IPS-11a (cell line): ENCODE data around the gene EIPR1.
"Not testable (repeated sequence)": the region's sequence is repeated elsewhere in the genome, so short reads cannot be mapped to it uniquely, and the experiment has no call there.

Experiments used
- H3K4me3 ChIP-seq: one replicate; pipeline ENCODE4 v1.5.1; 2013; ENCODE audit warnings: low read depth, low read length, control low read depth

The EIPR1 gene

DNA sequence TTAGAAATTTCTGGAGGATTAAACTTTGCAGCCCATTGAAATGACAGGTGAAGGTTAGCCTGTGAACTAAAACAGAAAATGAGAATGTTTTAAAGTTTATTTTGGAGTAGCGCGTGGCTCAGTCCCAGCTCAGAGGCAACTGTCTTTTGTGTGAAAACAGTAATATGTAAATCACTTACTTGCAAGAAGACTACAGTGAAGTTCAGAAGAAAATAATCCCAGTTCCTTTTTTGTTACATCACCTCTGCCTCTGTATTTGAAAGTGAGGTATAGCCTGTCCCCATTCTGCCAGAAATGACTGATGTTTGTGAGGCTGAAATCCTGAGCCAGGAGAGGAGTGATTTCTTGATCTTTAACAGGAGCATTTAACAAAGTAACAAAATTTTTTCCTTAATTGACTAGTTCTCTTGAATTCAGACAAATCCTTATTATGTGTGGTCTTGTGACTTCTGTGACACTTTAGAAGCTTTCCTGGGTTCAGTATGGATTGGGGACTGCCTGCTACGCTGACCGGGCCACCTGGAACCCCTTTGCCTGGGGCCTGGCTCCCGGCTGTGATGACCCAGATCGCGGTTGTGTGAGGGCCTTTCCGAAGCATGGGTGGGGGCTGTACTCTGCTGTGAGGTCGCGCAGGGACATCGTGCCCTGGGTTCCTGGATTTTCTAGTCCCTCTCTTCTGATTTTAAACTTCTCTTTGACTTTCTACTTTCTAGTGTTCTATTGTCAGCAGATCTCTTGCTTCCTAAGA is 26.1 kb upstream of the EIPR1 start:
- no peak overlapping the region for H3K4me3 ChIP-seq

DNA sequence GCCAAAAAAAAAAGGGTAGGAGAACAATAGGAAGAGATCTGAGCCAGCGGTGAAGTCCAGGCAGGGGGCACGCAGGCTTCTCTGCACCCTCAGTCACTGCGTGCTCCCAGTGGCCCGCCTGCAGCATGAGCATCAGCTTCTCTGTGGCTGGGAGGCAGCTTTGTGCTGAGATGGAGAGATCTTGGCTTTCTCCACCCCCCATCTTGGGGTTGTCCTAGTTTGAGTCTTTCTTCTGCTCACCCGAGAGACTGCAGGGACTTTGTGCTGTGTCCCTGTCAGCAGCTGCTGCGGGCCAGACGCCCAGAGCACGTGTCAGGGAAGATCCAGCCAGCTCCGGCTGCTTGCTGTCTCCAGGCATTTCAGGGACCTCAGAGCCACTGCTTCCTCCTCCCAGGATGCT is 22.2 kb upstream of the EIPR1 start:
- no peak overlapping the region for H3K4me3 ChIP-seq

DNA sequence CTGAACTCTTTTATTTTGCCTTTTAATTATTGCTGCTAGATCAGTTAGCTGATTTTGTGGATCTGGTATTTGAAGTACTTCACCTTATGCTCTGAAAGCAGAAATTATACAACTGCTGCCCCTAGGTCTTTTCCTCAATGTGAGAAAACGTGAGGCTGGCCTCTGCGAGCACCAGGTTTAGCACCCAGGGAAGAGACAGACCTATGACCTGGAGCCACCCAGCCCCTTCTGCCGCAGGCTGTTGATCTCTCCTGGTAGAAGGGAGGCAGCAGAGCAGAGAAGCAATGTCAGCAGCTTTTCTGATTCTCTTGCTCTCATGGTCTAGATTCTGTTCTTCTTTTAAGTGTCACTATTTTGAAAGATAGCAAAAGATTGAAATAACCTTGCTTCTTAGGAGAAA is 21.8 kb upstream of the EIPR1 start:
- H3K4me3 ChIP-seq = no peak overlapping the region

DNA sequence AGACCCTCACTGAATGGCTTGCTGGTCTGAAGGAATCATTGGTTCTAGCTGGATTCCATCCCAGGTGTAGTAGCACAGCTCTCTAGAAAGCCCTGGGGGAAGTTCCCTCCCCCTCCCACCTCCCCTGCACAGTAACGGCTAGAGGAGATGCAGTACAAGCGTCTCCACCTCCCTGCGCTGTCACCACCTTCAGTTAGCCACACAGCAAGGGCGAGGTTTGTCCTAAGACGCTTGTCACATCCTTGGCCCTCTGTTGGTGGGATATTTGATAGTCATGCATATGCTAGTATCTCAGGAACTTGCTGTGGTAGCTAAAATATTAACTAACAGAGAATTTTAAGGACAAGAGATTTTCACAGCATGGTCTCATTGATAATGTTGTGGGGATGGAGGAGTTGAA is 21.2 kb upstream of the EIPR1 start:
- no peak overlapping the region for H3K4me3 ChIP-seq

DNA sequence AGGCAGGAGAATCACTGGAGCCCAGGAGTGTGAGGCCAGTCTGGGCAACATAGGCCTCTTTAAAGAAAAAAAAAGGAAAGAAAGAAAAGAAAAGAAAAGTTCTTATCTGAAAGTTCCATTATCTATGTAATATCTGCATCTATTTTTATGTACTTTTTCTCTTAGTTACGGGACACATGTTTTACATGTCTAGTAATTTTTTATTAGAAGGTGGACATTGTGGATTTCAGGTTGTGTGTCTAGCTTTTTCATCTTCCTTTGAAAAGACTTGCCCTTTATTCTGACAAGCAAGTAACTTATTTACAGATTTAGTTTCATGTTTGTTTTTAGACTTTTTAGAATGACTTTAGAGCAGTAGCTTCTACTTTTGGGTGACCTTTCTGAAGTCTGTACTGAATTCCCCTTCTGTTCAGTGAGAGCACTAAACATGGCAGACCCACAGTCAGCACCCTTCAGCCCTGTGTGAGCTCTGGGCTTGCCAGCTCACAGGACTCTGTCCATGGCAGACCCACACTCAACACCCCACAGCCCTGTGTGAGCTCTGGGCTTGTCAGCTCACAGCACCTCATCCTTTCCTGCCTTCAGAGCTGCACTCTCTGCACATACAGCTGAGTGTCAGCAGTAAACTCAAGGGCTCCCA is 19.4 kb upstream of the EIPR1 start:
- no peak overlapping the region for H3K4me3 ChIP-seq

DNA sequence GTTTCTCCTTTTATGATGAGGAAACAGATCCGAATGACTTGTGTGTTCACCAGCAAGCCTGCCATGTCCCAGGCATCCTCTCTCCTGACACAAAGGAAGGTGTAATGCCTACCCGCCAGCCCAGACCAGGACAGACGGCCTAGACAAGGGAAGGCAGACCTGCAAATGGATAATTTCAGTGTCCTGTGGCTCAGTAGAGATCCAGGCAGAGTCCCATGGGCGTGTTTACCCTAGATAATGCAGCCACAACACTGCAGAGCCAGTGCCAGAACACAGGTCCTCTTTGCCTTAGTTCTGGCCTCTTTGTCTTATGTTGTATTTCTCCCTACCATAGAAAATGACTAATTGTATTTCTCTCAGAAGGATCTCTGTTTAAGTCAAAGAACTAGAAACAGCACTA is 14.6 kb upstream of the EIPR1 start:
- H3K4me3 ChIP-seq = no peak overlapping the region

DNA sequence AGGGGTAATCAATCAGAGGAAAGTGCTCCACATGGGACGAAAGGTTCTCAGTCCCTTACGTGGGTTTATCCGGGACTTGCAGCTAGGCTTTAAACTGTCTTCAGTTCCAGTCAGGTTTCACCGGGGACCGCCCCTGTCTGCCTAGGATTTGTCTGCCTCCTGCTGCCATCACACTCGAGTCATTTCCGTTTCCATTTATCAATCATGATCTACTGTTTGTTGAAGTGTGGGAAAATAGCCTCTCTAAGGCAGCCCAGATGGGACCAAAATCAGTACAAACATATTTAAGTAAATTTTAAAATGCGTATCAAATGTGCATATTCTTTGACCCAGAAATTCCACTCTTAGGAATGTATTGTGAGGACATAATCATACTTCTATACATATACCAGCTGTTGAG is 12.4 kb upstream of the EIPR1 start:
- no peak overlapping the region for H3K4me3 ChIP-seq

DNA sequence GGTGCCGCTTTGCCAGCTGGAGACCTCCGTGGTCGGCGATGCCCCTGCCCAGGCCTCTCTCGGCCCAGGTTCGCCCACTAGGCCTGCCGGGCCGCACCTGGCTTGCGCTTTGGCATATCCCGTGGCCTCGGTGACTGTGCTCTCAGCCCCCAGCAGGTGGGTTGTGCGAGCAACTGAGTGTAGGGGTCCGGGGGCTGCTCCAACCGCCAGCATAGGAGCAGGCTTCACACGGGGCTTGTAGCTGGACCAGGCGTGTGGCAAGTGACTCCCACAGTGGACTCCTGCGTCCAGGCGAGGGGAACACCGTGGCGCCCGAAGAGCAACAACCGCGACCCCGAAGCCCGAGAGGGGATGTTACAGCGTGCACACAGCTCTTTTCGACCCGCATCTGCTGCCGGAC is 11.6 kb upstream of the EIPR1 start:
- H3K4me3 ChIP-seq = no peak overlapping the region

DNA sequence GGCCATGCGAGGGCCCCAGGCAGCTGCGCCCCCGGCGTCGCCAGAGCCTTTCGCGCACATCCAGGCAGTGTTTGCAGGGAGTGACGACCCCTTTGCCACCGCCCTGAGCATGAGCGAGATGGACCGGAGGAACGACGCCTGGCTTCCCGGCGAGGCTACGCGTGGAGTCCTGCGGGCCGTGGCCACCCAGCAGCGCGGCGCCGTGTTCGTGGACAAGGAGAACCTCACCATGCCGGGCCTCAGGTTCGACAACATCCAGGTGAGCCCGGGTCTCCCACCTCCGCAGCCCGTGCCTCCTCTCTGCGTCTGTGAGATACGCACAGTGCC is 10.8 kb upstream of the EIPR1 start:
- no peak overlapping the region for H3K4me3 ChIP-seq

DNA sequence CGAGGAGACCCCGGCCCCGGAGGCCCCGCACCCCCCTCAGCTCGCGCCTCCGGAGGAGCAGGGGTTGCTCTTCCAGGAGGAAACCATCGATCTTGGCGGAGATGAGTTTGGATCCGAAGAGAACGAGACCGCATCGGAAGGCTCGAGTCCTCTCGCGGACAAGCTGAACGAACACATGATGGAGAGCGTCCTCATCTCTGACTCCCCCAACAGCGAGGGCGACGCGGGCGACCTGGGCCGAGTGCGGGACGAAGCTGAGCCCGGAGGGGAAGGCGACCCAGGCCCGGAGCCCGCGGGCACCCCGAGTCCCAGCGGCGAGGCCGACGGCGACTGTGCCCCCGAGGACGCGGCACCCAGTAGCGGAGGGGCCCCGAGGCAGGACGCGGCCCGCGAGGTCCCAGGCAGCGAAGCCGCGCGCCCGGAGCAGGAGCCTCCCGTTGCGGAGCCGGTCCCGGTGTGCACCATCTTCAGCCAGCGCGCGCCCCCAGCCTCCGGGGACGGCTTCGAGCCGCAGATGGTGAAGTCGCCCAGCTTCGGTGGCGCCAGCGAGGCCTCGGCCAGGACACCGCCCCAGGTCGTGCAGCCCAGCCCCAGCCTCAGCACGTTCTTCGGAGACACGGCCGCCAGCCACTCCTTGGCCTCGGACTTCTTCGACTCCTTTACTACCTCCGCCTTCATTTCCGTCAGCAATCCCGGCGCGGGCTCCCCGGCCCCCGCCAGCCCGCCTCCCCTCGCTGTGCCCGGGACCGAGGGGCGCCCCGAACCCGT is 10.2 kb upstream of the EIPR1 start:
- H3K4me3 ChIP-seq = no peak overlapping the region

DNA sequence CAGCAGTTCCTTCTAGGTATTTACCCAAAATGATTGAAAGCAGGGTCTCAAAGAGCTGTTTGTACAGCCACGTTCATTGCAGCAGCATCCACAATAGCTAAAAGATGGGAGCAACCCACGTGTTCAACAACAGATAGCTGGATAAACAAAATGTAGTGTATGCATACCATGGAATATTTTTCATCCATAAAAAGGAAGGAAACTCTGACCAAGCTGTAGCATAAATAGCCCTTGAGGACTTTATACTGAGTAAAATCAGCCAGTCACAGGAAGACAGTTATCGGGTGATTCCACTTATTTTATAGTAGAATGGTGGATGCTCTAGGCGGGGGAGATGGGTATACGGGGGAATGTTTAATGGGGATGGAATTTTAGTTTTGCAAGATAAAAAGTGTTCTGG is 9.4 kb upstream of the EIPR1 start:
- H3K4me3 ChIP-seq = no peak overlapping the region

DNA sequence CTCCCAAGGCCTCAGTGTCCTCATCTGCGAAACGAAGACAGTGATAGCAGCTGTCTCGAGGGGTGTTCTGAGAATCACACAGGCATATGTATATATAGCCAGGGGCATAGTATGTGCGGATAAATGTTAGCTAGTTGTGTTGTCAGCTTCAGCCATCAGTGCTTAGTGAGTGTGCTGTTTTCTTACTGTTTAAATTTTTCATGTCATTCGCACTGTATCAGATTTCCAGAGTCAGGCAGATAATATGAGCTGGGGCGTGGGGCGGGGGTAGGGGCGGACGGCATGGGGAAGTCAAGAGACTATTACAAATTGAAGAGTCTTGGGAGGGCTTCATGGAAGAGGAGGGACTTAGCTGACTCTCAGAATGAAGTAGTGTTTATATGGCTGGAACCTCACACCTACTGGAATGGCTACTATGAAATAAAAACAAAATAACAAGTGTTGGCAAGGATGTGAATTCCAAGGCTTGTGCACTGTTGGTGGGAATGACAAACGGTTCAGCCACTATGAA is 8.9 kb upstream of the EIPR1 start:
- H3K4me3 ChIP-seq = no peak overlapping the region

DNA sequence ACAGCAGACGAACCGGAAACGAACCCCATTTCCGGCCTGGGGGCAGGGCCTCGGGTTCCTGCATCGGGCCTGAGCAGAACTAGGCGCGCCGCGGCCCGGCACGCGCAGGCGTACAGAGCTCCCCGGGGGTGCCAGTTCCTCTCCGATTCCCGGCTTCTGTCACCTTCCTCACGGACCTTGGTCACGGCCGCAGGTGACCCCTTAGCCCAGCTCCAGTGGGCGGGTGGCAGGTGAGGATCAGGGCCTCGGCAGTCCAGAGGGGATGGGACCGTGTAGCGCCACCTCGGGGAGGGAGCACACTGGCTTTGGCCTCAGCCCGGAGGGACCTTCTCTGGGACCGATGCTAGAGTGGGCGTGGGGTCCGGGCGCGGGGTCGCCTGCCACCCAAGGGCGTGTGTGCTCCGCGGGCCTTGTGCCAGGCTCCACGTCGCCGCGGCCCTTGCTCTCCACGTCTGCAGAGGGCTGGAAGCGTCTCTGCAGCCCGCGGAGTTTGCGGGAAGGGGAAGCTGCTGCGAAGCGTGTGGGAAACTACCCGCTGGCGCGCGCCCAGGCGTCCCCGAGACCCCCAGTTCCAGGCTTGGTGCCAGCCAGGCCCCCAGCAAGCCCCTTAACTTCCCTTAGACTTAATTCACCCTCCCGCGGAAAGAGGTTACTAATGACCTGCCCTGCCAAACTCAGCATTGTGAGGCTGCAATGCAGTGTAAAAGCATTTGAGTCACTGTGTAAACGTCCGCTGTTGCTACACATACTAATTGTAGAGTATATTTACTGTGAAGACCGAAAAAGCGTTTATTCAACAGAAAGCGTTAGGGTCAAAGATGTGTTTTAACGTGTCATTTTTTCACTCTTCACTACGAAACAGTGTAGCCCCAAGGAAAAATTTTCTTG is 2.3 kb upstream of the EIPR1 start, which contains the start of gene TRAPPC12:
Gene TRAPPC12 (plus strand): TSS at position 48 of the 888 bp plus-strand sequence. CDS start 7,930 bp downstream, outside the sequence.
- H3K4me3 ChIP-seq = peak within 1 kb of the TSS; percentile 69

DNA sequence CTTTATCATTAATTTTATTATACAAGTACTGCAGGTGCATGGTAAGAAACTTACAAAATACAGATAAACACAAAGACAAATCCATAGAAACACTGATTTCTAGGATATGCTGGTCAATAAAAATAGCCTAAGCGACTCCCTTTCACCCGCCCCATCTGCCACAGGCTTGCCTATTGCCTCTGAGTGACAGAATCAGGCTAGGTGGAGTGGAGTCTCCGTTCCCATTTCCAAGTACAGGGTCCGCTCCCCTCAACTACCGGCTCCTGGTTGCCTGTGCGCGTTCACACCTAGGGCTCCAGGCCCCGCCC is 1.7 kb upstream of the EIPR1 start:
- peak overlapping the region; percentile 69 for H3K4me3 ChIP-seq

DNA sequence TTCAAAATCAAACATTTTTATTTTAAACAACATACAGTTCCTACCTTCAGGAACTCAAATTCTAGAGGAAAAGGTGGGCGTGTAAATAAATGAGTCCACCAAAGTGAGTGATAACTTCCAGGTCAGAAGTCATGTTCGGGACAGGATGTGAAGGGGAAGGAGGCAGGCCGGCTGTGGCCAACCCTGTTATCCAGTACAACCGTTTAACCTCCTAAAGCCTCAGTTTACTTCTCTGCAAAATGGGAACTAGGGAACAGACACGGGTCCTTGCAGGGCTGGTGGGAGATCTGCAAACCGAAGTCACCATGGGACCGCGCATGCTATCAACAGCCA is 373 bp downstream of the EIPR1 start:
- peak overlapping the region; percentile 98 for H3K4me3 ChIP-seq

DNA sequence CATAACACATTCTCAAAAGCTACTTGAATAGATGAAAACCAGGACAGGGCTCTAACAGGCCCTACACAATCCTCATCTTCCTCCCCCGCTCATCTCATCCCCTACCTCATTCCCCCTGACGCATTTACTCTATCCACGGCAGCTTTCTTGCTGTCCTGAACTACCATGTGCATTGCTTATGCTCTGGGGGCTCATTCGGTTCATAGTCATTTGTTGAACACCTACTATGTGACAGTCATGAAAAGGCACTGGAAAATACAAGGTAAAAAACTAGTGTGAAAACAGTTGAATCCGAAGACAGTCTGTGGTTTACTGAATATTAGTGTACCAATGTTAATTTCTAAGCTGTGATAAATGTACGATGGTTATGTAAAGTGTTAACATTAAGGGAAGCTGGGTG is 797 bp downstream of the EIPR1 start:
- H3K4me3 ChIP-seq = peak overlapping the region; percentile 98

DNA sequence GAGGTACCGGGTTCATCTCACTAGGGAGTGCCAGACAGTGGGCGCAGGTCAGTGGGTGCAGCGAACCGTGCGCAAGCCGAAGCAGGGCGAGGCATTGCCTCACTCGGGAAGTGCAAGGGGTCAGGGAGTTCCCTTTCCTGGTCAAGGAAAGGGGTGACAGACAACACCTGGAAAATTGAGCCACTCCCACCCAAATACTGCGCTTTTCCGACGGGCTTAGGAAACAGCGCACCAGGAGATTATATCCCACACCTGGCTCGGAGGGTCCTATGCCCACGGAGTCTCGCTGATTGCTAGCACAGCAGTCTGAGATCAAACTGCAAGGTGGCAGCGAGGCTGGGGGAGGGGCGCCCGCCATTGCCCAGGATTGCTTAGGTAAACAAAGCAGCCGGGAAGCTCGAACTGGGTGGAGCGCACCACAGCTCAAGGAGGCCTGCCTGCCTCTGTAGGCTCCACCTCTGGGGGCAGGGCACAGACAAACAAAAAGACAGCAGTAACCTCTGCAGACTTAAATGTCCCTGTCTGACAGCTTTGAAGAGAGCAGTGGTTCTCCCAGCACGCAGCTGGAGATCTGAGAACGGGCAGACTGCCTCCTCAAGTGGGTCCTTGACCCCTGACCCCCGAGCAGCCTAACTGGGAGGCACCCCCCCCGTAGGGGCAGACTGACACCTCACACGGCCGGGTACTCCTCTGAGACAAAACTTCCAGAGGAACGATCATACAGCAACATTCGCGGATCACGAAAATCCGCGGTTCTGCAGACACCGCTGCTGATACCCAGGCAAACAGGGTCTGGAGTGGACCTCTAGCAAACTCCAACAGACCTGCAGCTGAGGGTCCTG is 8.1 kb downstream of the EIPR1 start:
- not testable (repeated sequence) for H3K4me3 ChIP-seq

DNA sequence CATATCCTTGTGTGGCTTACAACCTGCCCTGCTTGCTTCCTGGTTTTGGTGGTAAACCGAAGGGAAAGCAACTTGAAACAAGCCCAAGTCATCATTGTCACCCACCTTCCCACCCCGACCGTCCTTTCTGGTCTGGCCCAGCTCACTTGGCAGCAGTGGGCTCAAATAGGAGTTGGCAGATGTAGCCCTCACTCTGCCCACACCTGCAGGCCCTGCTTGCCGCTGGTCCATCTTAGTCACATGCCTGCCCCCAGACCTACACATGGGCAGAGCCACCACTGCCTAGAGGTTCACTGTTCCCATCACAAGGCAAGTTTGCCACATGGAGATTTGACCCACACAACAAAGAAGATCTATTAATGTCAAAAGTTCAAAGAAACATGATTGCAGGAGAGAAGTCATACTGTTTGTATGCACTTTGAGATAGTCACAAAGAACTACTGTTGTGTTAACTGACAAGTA is 9.3 kb downstream of the EIPR1 start:
- H3K4me3 ChIP-seq = no peak overlapping the region

DNA sequence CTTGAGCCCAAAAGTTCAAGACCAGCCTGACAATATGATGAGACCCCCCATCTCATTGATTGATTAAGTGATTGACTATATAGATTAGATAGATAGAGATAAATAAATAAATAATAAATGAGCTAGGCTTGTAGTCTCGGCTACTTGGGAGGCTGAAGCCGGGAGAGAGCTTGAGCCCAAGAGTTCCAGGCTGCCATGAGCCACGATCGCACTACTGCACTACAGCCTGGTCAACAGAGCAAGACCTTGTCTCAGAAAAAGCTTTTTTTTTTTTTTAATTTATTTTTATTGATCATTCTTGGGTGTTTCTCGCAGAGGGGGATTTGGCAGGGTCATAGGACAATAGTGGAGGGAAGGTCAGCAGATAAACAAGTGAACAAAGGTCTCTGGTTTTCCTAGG is 12.4 kb downstream of the EIPR1 start:
- no peak overlapping the region for H3K4me3 ChIP-seq
